ENCODE results near the gene DTNBP1.
"Not testable (repeated sequence)": the region's sequence is repeated elsewhere in the genome, so short reads cannot be mapped to it uniquely, and the experiment has no call there.

Gene DTNBP1

DNA sequence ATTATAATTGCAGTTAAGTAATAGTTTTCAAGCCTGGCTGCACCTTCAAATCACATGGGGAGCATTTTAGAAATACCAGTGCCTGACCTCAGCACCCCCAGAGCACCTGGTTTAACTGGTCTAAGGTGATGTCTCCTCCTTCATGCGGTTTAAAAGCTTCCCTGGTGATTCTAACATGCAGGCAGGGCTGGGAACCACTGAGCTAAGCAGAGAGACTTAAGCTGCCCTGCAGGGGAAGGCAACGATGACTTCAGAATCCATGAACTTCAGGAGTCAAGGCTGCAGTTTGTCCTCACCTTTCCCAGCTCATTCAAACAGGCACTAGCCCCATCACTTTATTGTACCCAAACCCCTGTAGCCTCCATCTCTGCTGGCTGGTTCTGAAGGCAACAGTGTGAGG, 6.1 kb upstream of the DTNBP1 start:
- DNase-seq (ENCODE audit: low spot score) = no peak

DNA sequence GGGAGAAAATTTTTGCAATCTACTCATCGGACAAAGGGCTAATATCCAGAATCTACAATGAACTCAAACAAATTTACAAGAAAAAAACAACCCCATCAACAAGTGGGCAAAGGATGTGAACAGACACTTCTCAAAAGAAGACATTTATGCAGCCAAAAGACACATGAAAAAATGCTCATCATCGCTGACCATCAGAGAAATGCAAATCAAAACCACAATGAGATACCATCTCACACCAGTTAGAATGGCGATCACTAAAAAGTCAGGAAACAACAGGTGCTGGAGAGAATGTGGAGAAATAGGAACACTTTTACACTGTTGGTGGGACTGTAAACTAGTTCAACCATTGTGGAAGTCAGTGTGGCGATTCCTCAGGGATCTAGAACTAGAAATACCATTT, 4.1 kb upstream of the DTNBP1 start:
- DNase-seq (ENCODE audit: low spot score) = not testable (repeated sequence)

DNA sequence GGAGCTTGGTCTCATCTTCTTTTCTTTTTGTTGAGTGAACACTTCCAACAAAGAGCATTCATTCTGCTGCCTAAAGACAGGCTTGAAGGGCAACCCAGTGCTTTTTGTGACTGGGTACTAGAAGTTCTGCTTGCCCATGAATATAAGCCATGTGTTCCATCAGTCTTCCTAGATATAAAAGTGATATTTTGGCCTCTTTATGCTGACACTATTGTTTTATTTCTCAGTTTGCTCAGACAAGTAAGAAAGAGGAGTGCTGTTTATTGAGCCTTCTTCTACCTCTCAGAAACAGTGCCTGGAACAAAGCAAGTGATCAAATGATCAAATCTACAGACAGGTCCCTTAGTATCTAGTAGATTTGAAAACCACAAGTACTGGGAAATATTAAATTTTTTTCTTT, 2.4 kb upstream of the DTNBP1 start:
- DNase-seq (ENCODE audit: low spot score) = no peak

DNA sequence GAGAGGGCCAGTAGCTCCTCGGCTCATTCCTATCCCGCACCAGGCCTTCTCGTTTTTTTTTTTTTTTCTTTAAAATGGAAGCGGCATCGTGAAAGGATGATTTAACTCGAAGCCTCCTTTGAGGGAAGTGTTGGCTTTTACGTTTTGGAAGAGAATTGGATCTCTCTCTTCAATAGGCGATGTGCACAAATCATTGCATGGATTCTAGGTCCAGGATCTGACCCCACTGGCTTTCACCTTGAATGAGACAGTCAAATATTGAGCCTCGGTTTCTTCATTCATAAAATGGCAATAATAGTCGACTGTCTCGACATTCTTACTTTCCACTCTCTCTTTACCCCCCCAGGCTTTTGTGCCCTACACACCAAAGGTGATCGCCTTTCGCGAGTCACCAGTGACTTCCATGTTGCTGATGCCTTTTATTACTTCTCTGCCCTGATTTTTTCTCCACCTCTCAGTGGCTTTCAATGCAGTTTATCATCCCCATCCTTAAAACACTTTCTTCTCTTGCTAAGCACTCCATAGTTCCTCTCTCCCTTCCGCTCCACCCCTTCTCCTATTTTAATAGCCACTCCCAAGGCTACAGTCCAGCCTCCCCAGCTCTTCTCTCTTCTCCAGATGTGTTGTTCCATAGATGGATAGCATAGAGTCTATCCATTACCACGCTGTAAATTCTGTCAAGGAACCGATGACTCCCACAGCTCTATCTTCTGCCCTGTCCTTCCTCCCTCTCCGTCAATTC, 473 bp upstream of the DTNBP1 start:
- no peak for DNase-seq (ENCODE audit: low spot score)

DNA sequence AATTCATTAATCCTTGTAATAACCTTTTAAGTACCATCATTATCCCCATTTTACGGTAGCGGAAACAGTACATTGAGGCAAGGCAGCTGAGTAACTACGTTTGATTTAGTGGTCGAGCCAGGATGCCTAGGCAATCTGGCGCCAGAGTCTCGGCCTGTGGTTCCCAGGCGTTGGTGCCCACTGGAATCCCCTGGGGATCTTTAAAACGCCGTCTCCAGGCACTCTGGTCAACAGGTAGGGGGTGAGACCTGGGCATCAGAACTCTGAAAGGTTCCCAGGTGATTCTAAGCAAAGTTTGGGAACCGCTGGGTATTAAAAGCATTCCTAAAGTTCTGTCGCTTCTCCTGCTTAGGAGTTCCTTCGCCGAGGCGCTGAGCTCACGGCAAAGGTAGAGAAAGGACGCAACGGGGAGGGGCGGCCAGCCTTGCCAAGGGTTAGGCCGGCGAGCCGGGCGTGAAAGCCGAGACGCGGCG, 939 bp downstream of the DTNBP1 start:
- DNase-seq (ENCODE audit: low spot score) = no peak

DNA sequence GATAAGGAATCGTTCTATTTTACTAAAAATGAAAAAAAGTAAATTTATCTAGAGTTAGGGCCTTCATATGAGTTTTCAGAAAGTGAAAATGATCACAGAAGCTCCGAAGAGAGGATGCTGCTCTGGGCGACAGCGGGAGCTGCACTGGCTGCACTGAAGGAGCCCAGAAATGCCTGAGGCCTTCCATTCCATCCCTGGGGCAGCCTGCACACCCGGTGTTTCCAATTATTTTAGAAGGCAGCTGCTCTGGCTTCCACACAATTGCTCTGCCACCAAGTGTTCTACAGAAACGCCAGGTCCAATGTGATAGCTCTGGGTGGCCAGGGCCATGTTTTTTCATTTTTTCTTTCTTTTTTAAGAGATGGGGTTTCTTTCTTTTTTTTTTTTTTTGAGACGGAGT, 3.6 kb downstream of the DTNBP1 start:
- DNase-seq (ENCODE audit: low spot score) = no peak

DNA sequence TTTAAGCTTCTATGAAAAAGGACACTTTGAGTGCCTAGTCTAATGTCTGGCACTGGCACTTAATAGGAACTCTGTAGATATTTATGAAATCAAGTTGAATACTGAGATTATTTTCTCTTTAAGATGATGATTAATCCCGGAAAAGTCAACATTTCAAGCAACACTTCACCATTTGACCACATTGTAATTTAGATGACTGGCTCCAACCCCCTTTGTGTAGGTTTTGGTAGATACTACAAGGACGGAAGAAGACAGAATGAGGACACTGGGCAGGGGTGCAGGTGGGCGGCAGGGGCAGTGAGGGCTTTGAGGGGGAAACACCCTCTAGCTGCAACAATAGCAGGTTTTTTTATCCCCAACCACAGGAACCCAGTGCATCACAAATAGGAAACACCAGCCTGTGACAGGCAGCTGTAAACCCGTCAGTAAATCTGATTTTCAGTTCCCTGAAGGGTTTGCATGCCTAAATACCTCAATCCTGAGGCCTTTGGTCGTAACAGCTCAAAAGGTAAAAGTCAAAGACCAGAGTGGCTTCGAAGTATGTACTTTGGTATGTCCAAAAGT, 4.6 kb downstream of the DTNBP1 start:
- DNase-seq (ENCODE audit: low spot score) = no peak

DNA sequence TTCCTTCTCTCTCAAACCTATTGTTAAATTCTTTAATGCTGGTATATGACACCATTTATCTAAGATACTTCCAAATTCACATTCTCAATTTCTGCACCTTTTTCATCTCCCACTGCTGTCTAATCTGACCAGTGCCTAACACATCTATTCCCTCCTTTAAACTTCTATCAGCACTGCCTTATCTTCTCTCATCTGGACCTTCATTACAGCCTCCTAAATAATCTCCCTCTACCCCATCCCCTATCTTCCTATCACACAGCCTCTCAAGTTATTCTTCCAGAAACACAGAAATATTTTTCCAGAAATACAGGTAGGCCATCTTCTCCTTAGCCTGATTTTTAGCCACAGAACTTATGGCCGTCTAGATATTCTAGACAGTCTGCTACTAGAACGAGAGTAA, 5.5 kb downstream of the DTNBP1 start:
- DNase-seq (ENCODE audit: low spot score) = no peak

DNA sequence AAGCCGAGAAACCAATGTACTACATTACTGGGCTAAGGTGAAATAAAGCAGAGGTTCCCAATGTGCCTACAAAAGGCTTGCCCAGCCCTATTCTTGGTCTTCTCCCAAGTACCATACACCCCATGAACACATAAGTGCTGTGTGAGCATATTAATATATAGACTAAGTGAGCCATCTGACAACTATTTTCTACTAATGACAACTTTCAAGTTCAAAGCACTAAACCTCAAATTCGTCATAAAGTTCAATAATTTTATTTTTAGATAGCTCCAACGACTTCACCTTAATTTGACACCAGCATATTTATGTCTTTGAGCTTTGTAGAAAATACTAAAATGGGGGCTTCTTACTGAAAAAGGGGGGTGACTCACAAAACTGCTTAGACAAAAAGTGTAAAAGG, 6.7 kb downstream of the DTNBP1 start:
- DNase-seq (ENCODE audit: low spot score) = no peak

DNA sequence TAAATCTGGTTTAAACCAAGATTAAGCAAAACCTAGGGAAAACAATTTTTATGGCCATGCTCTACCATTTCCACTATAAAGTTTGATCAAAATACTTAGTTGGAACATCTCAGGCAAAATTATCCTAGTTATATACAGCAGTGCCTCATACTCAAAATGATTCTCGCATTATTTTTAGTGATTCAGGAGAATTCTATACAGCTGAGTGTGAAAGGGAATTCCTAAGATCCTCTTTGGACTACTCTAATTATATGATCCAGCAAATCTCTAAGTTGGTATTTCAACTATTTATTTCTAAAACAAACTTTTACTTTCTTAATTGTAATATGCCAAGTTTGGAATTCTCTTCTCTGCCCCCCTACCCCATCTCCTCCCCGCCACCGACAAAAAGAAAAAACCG, 8.6 kb downstream of the DTNBP1 start:
- DNase-seq (ENCODE audit: low spot score) = no peak

DNA sequence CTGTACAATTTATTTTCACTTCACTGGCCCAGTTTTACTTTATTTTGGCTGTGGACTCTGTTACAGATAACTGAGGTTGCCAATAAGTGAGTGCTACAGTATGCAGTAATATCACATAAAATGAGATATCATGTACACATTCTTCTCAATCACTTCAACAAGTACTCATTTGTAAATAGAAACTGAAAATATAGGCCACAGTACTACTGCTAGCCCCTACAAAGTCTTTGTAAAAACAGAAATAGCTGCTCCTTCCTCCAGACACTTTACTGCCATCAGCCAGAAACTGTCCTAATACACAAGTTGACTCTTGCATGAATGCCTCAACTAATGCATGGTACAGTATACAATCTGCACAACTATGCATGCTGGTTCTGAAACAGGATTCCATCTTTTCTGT, 9.2 kb downstream of the DTNBP1 start:
- no peak for DNase-seq (ENCODE audit: low spot score)

DNA sequence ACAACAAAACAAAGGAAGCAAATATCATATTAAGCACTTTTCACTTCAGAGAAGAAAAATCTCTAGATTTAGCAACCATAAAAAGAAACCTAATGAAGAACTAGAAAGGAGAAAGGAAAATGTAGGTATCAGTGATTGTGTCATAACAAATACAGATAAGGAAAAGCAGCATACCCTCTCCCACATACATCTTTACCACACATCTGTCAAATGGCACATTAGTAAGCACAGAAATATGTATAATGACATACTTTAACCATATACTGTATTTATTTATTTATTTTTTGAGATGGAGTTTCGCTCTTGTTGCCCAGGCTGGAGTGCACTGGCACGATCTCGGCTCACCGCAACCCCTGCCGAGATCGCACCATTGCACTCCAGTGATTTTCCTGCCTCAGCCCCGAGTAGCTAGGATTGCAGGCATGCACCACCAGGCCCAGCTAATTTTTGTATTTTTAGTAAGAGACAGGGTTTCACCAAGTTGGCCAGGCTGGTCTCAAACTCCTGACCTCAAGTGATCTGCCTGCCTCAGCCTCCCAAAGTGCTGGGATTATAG, 12.7 kb downstream of the DTNBP1 start:
- DNase-seq (ENCODE audit: low spot score) = not testable (repeated sequence)

DNA sequence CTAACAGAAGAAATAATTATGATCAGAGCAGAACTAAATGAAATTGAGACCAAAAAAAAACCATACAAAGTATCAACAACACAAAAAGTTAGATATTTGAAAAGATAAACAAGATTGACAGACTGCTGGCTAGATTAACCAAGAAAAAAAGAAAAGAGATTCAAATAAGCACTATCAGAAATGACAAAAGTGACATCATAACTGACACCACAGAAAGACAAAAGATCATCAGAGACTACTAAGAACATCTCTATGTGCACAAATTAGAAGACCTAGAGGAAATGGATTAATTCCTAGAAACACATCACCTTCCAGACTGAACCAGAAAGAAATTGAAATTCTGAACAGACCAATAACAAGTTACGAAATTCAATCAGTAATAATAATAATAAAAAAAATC, 17.9 kb downstream of the DTNBP1 start:
- DNase-seq (ENCODE audit: low spot score) = no peak

DNA sequence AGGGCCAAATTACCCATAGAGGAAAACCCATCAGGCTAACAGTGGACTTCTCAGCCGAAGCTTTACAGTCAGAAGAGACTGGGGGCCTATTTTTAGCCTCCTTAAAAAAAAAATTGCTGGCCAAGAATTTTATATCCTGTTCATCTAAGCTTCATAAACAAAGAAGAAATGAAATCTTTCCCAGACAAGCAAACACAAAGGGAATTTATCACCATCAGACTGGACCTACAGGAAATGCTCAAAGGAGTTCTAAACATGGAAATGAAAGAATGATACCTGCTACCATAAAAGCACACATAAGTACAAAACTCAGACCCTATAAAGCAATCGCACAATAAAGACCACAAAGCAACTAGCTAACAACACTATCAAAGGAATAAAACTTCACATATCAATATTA, 19.3 kb downstream of the DTNBP1 start:
- DNase-seq (ENCODE audit: low spot score) = no peak

DNA sequence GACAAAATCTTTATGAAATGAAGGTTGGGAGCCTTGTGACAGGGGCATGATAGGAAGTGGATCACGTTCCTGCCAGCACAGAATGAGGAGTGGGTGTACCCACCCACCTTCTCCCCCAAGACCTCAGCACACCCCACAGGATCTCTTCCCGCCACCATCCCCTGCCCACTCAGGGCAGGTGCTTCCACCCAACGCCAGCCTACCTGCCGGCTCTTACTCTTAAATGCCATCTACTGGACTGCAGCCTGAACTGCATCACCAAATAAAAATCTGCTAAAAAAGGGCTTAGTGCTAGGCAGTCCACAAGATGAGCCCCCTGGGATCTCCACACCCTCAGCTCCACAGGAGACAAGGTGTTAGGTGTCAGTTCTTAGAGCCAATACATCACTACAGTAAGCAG, 20.6 kb downstream of the DTNBP1 start:
- DNase-seq (ENCODE audit: low spot score) = no peak

DNA sequence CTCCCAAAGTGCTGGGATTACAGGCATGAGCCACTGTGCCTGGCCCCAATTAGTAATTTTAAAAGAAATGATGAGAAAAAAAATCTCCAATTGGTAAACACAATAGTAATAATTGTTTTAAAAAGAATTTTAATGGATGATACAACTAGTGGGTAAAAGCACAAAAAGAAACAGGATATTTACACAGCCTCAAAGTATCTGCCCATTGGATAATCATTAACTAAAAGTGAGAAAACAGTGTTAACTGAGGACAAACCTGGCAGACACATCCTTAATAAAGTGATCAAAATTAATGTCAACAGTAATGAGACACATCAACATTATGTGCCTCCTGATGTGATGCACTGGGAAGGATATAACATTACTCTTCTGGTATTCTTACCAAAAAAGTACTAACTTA, 24.5 kb downstream of the DTNBP1 start:
- no peak for DNase-seq (ENCODE audit: low spot score)

DNA sequence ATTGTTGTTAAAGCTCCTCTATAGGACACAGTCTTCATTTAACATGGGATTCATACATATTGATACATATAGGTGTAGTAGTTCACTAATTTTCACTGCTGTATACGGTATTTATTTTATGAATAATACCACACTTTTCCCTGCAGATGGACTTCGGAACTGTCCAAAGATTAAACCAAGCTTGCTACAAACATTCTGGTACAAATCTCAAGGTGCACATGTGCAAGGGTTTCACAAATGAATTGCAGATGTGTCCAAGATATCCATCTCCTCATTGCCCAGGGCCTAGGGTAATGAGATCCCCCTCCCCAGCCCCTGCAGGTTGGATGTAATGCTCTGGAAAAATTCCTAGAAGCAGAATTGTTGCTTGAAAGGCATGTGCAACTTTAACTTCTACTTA, 31.4 kb downstream of the DTNBP1 start:
- no peak for DNase-seq (ENCODE audit: low spot score)

DNA sequence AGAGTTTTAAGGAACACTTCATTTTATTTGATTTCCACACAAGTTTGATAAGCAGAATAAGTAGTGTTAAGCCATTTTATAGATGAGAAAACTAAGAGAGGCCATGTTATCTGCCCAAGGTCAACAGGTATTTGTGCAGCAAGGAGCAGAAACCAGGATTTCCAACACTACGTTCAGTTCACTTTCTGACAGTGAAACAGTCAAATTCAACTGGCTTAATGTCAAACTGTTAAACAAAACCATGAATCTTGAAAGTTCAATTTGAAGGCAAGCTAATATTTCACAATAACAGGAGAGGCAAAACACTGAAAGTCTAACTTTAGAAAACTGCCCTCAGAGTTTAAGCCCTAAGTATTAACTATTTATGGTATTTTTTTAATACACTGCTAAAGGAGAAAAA, 32.6 kb downstream of the DTNBP1 start:
- no peak for DNase-seq (ENCODE audit: low spot score)

DNA sequence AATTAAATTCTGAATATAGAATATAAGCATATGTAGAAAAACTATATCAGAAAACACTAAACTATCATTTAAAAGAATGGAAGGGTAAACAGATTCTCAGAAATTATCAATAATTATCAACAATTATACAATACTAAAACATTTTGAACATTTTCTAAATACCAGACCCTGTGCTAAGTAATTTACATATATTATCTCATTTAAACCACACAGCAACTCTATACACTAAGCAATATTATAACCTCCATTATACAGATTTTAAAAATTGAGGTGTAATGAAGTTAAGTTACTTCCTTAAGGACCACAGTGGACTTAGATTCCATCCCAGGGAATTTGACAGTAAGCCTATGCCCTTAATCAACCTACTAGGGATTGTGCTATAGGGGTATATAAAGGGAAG, 33.3 kb downstream of the DTNBP1 start:
- DNase-seq (ENCODE audit: low spot score) = no peak

DNA sequence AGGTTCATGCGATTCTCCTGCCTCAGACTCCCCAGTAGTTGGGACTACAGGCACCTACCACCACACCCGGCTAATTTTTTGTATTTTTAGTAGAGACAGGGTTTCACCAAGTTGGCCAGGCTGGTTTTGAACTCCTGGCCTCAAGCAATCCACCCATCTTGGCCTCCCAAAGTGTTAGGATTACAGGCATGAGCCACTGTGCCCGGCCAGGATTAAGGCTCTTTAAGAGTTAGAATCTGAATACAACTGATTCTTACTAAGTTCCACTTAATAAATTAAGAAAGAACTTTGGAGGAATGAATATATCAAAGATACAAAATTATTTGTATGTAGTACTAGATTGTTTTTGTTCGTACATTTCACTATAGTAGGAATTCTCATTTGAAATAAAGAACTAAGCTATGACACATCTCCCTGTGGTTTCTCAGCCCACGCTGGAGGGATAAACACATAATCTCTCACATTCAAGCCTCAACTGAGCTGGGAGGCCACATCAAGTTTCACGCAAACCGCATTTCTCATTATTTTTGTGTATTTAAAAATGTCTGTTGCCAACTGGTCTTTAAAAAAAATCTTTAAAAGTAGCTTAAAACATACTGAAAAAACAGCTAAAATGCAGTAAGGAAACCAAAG, 34.2 kb downstream of the DTNBP1 start:
- peak; percentile 7 for DNase-seq (ENCODE audit: low spot score)

DNA sequence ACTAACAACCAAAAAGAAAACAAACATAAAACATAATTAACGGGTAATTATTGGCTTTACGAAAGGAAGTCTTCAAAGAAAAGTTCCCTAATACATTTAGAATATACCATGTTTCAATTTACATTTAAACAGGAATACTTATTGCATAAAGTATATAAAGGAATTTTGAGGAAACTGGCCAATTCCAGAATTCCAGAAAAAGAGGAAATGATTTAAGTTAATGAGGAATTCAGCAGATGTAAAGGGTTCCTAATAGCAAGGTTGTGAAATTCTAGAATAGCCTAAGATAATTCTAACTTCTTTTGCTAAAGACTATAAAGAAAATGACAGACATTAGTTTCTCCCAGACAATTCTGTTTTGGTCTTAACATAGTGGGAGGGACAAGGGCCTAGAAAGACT, 35.0 kb downstream of the DTNBP1 start:
- DNase-seq (ENCODE audit: low spot score) = no peak

DNA sequence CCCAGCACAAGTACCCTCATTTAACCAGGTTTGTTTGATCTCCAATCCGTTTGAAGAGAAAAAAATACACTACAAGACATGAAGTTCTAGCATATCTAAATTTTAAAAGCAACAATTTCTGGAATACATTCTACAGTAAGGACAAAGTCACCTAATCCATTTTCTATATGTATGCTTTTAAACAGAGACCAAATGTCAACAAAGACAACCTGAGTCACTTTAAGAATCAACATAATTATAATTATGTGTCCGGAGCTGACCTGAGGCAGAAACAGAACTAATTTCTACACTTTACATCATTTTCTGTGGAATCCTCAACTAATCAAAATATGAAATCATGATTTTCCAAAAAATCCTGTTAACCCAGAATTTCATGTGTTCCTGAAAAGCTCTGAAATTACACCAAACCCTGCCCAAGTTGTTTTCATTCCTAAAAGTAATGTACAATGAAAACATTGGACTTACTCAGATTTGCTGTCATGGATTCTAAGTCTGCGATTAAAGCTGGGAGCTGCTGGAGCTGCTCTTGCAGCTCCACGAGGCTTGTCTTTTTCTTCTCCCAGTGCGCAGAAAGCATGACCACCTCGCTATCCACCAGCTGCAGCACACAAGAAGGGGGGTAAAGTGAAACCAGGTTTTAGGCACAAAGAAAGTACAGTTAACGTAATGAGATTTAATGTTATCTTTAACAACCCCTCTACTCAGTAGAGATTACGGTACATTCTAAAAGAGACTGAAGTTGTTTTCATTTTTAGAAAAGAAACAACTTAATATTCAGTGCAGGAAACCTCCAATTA, 35.8 kb downstream of the DTNBP1 start:
- DNase-seq (ENCODE audit: low spot score) = no peak

DNA sequence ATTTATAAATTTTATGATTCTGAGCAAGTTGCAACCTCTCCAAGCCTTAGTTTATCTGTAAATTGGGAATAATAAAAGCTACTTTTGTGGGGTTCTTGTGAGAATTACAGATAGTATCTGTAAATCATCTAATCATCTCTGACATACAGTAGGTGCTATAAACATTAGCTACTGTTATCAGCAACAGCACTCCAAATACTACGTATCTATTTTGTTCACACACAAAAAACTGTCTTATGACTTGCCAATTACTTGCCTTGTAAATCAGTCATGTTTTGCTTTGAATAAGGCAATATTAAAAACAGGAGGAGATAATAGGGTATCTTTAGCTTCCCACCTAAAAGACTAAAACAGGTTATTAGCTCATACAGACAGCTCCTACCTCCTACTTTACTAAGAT, 36.7 kb downstream of the DTNBP1 start:
- DNase-seq (ENCODE audit: low spot score) = no peak

Data from kidney tubule cell (primary cell).